Endothelial cell (in vitro differentiated cells): ENCODE measurements around the gene MAGI2. TPM values are rescaled to one million over a fixed set of nuclear protein-coding genes. Genes with fewer than 3 reads are reported as not detected.

Experiments used
- DNase-seq: peaks from one replicate; pipeline ENCODE4 v3.0.0; 2021; ENCODE audit warnings: low spot score
- H3K27ac Mint-ChIP-seq: one replicate; pipeline ENCODE4 v1.8.0; 2021; ENCODE audit warnings: mixed read lengths, inconsistent platforms; ENCODE audit not compliant: unreplicated experiment
- H3K27me3 Mint-ChIP-seq: one replicate; pipeline ENCODE4 v1.8.0; 2021; ENCODE audit warnings: mild to moderate bottlenecking, moderate library complexity, mixed read lengths, inconsistent platforms; ENCODE audit not compliant: unreplicated experiment
- H3K36me3 Mint-ChIP-seq: one replicate; pipeline ENCODE4 v1.8.0; 2021; ENCODE audit warnings: mild to moderate bottlenecking, low read depth, mixed read lengths, inconsistent platforms; ENCODE audit not compliant: unreplicated experiment
- H3K4me1 Mint-ChIP-seq: one replicate; pipeline ENCODE4 v1.8.0; 2021; ENCODE audit warnings: mild to moderate bottlenecking, mixed read lengths, inconsistent platforms; ENCODE audit not compliant: unreplicated experiment
- H3K4me3 Mint-ChIP-seq: one replicate; pipeline ENCODE4 v1.8.0; 2021; ENCODE audit warnings: mild to moderate bottlenecking, mixed read lengths, inconsistent platforms; ENCODE audit not compliant: unreplicated experiment
- H3K9me3 Mint-ChIP-seq: one replicate; pipeline ENCODE4 v1.8.0; 2021; ENCODE audit warnings: mixed read lengths, inconsistent platforms; ENCODE audit not compliant: unreplicated experiment
- CTCF ChIP-seq: fragments of 200-600 bp; sonication (generic); IDR thresholded peaks from one replicate; pipeline ENCODE4 v1.5.0; 2021; ENCODE audit warnings: antibody characterized with exemption; ENCODE audit not compliant: unreplicated experiment
- total RNA-seq: library from RNA; stranded (reverse); fragmentation: NEBNext Ultra II Directional; extraction: Animal tissue kit (Norgen Biotek cat#: 25700); gene quantifications from one replicate; pipeline ENCODE4 v1.2.1, GENCODE V29; 2021; ENCODE audit not compliant: unreplicated experiment

The MAGI2 gene
- total RNA-seq, 1 donor from 2014 or later = 6.3 TPM

- peaks cover 4% of the 10 kb centered on the region for H3K4me1 Mint-ChIP-seq
- no peak overlapping the region for H3K27ac Mint-ChIP-seq
- DNase-seq = no peak
- TF ChIP-seq CTCF = no peak
- H3K27me3 Mint-ChIP-seq = peaks cover 1% of the 10 kb centered on the region
- H3K36me3 Mint-ChIP-seq = no peaks in the 10 kb centered on the region
- H3K4me3 Mint-ChIP-seq = no peak overlapping the region
- no peaks in the 10 kb centered on the region for H3K9me3 Mint-ChIP-seq
Measured at GRCh38 chr7:79357101-79357500, 96.4 kb downstream of the MAGI2 start.

GRCh38 chr7:79353720-79354468, 99.6 kb downstream of the MAGI2 start:
- Mint-ChIP-seq H3K27me3 (no peaks in the 10 kb centered on the region), H3K36me3 (no peaks in the 10 kb centered on the region), H3K4me3 (no peak overlapping the region), H3K4me1 (peaks cover 4% of the 10 kb centered on the region), H3K9me3 (no peaks in the 10 kb centered on the region), H3K27ac (no peak overlapping the region)
- TF ChIP-seq CTCF = no peak
- no peak for DNase-seq

GRCh38 chr7:79352323-79352722, 101.1 kb downstream of the MAGI2 start:
- DNase-seq = no peak
- no peaks in the 10 kb centered on the region for H3K9me3 Mint-ChIP-seq
- H3K36me3 Mint-ChIP-seq = no peaks in the 10 kb centered on the region
- no peak for TF ChIP-seq CTCF
- H3K27ac Mint-ChIP-seq = no peak overlapping the region
- peaks cover 4% of the 10 kb centered on the region for H3K4me1 Mint-ChIP-seq
- H3K4me3 Mint-ChIP-seq = no peak overlapping the region
- no peaks in the 10 kb centered on the region for H3K27me3 Mint-ChIP-seq

- H3K27me3 Mint-ChIP-seq = no peaks in the 10 kb centered on the region
- no peak overlapping the region for H3K4me3 Mint-ChIP-seq
- no peaks in the 10 kb centered on the region for H3K9me3 Mint-ChIP-seq
- DNase-seq = no peak
- no peak for TF ChIP-seq CTCF
- H3K27ac Mint-ChIP-seq = no peak overlapping the region
- no peaks in the 10 kb centered on the region for H3K4me1 Mint-ChIP-seq
- H3K36me3 Mint-ChIP-seq = no peaks in the 10 kb centered on the region
Measured at GRCh38 chr7:79347351-79347750, 106.1 kb downstream of the MAGI2 start.

GRCh38 chr7:79341902-79342301, 111.6 kb downstream of the MAGI2 start:
- Mint-ChIP-seq H3K9me3 (no peaks in the 10 kb centered on the region), H3K4me1 (no peaks in the 10 kb centered on the region), H3K4me3 (no peak overlapping the region), H3K36me3 (no peaks in the 10 kb centered on the region), H3K27ac (no peak overlapping the region), H3K27me3 (no peaks in the 10 kb centered on the region)
- DNase-seq = no peak
- no peak for TF ChIP-seq CTCF
